DMS53 treated with DMSO at 0.1 percent for 48 hours (cell line): Measurements from ENCODE around the gene PLPP3.
"Not testable (repeated sequence)": the region's sequence is repeated elsewhere in the genome, so short reads cannot be mapped to it uniquely, and the experiment has no call there.

Experiments used
- DNase-seq: peaks from one replicate; lab custom pipeline; 2025; ENCODE audit not compliant: unreplicated experiment; lab: John Stamatoyannopoulos, UW

PLPP3 gene

DNA sequence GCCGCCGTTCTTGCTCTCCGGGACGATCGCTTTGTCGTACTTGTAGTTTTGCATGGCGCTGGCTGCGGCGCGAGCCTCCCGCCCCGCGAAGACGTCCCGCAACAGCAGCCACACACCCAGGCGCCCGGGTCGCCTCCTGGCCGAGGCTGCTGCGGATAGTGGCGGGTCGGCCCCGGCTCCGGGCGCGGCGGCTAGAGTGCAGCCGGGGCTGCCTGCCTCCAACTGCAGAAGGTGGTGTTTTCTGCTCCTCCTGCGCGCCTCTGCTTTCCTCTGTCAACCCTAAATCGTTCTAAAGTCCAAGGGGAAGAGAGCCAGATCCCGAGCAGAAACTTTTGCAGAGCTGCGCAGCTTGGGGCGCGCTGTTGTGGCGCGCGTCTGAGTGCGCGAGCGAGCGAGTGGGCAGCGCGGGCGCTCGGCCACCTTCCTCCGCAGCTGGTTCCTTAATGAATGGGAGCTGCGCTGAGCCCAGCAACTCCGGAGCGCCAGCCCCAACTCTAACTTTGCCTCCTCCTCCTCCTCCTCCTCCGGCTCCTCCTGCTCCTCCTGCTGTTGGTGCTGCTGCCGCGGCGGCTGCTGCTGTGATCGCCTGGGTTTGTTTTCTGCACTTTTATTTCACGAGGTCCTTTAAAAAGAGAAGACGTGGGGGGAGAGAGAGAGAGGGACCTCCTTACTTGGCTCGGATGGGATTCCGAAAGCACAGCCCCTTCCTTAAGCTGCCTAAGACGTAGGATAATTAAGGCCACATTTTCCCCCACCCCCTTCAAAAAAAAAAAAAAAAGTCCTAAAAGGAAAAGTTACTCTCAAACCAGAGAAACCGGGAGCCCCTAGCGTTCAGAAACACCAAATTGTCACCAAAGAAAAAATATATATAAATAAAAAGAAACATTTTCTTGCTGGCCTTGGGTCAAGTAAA, at the start of gene PLPP3:
TSS of gene PLPP3 (minus strand) at position 601 of the 913 bp plus-strand sequence. CDS start at position 54, 547 bp downstream.
- peak; percentile 85 for DNase-seq

DNA sequence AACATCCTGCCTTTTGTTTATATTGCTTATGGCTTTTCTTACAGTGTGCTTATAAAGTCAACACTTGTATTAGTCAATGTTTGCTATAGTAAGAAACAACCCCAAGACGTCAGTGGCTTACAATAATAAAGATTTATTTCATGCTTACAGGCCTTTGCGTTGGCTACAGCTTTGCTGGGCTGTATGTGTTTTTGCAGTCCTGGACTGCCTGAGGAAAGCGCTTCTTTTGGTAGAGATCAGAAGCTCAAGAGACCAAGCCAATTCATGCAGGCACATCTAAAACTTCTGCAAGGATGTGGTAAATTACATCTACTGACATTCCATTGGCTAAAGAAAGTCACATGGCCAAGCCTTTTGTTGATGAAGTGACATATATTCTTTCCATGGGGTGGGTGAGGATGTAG, 48.3 kb upstream of the PLPP3 start:
- DNase-seq, result peak; percentile 94

DNA sequence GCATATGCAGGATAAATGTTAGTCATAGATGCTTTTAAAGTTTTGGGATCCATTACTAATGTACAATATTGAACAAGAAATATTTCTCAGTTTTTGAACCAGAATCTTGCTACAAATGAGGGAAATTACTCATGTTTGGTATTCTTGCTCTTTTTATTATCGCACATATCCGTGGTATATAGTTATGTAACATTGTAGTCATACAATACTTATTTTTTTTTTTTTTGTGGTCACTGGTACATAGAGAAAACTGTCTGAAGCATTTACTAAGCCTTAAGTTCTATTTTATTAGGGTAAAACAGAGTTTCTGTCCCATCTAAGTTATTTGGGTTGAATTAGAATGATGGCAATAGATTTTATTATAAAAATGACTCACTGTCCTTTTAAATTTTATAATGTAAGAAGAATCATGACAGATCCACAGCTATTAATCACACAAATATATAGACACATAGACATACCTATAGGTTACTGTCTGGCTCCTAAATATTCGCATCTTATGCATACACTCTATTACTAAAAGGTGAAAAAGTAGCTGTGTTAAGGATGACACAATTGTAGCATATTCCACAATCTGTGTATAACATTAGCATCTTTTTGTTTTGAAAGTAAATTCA, 47.8 kb upstream of the PLPP3 start:
- no peak for DNase-seq

DNA sequence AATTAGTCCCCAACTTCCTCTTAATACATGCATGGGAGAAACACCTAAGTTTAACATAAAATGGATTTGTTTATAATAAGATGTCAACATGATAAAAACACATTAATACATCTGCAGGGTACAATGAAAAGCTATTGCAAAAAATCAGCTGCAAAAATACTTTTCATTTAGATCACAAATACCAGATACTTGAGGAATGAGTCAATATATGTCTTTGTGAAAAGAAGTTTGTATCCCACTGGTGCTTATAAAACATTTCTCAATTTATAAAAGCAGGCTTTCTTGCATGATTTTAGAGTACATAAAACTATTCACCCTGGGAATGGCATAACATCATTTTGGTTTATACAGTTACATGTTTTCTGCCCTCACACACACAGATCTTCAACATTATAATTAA, 47.2 kb upstream of the PLPP3 start:
- DNase-seq, result no peak

DNA sequence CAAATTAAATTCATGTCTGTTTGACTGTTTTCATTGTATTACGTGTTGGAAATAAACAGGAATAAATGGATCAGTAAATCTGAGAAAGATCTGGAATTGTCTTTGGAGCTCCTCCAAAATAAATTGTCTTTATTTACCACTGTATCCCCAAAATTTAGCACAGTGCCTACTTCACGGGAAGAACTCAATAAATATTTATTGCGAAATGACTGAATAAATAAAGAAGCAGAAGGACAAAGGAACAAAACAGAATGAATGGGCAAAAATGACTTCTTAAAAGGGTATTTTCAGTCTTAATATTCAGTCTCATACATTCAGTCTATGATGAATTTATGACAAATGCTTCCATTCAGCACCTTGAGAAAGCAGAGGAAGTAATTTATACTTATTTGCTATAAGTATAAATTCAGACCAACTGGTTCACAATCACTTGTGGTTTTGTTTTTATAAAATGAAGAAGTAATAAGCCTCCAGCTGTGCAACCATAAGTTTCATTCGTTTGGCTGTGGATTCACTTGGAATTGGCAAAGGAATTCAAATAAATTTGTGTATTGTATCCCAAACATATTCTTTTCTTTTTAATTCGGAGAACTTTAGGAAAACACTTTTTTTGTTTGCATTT, 46.6 kb upstream of the PLPP3 start:
- no peak for DNase-seq

DNA sequence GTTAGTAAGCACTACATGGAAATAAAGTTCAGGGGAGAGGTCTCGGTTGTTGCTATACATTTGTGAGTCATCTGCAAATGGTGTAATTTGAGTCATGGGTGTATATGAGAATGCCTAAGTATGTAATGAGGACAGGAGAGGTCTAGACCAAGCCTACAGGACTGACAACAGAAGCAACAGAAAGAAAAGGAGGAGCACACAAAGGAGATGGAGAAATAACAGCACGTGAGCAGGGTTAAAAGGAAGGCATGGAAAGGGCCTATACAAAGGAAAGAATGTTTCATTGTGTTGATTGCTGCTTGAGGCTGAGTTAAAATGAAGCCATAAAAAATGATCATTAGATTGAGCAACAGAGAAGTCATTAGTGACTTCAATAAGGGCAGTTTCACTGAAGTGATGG, 37.8 kb upstream of the PLPP3 start:
- DNase-seq, result peak; percentile 34

DNA sequence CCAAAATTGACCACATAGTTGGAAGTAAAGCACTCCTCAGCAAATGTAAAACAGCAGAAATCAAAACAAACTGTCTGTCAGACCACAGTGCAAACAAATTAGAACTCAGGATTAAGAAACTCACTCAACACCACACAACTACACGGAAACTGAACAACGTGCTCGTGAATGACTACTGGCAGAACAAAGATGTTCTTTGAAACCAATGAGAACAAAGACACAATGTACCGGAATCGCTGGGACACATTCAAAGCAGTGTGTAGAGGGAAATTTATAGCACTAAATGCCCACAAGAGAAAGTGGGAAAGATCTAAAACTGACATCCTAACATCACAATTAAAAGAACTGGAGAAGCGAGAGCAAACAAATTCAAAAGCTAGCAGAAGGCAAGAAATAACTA, 31.4 kb upstream of the PLPP3 start:
- DNase-seq, result not testable (repeated sequence)

DNA sequence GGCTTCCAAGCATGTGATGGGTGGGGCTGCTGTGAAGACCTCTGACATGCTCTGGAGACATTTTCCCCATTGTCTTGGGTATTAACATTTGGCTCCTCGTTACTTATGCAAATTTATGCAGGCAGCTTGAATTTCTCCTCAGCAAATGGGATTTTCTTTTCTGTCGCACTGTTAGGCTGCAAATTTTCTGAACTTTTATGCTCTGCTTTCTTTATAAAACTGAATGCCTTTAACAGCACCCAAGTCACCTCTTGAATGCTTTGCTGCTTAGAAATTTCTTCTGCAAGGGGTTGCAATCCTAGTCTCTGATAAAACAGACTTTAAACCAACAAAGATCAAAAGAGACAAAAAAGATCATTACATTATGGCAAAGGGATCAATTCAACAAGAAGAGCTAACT, 30.7 kb upstream of the PLPP3 start:
- not testable (repeated sequence) for DNase-seq

DNA sequence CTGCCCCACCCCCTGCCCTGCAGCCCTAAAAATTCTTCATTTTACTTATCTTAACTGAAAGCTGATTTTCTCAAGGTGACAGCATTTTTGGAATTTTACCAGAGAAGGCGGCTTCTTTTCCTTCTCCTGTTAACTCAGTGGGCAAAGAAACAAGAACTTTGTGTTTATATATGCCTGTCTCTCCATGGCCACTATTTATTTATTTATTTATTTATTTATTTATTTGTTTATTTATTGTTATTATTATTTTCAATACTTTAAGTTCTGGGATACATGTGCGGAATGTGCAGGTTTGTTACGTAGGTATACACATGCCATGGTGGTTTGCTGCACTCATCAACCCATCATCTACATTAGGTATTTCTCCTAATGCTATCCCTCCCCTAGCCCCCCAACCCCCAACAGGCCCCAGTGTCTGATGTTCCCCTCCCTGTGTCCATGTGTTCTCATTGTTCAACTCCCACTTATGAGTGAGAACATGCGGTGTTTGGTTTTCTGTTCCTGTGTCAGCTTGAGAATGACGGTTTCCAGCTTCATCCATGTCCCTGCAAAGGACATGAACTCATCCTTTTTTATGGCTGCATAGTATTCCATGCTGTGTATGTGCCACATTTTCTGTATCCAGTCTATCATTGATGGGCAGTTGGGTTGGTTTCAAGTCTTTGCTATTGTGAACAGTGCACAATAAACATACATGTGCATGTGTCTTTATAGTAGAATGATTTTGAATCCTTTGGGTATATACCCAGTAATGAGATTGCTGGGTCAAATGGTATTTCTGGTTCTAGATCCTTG, 16.2 kb upstream of the PLPP3 start:
- DNase-seq, result not testable (repeated sequence)

DNA sequence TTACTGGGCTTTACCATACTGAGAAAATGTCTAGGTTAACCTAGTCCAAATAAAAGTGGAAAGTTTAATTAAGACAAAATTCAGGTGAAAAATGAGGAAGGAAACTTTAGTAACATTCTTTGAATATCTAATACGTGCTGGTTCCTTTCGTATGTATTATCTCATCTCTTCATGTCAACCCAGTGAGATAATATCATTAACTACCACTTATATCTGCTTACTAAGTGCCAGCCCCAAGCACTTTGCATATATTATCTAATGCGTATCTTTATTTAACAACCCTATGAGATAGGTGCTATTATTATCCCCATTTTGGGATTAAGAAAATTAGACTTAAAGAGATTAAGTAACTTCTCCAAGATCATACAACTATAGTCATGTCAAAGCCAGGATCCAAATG, 12.5 kb upstream of the PLPP3 start:
- no peak for DNase-seq

DNA sequence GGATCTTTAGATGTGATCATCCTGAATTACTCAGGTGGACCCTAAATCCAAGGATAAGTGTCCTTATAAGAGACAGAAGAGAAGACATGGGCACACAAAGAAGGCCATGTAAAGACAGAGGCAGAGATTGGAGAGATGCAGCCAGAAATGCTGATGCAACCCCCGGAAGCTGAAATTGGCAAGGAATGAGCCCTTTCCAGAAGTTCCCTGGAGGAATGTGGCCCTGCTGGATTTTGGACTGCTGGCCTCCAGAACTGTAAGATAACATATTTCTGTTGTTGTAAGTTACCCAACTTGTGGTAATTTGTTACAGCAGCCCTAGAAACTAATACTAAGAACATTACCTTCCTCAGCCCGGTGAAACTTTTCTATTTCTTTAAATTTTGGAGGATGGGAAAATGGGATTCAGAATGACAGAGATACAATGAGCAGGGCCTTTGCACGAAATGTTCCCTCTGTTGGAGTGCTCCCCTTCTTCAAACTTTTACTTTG, 11.2 kb upstream of the PLPP3 start:
- no peak for DNase-seq

DNA sequence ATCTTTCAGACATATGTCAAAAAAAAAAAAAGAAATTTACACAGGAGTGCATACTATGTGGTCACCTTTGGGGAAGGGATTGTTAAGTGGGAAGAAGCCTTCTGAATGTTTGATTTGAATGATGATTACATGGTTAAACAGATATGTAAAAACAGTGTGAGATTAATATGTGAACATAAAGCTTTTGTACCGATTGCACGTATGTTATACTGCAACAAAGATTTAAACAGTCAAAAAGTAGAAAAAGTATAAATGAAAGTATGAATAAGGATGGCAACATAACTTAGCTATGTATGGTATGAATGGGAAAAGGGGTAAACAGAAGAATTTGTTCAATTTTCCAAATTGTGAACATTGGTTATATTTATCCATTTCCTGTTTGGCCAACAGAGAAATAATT, 10.0 kb upstream of the PLPP3 start:
- DNase-seq, result no peak

DNA sequence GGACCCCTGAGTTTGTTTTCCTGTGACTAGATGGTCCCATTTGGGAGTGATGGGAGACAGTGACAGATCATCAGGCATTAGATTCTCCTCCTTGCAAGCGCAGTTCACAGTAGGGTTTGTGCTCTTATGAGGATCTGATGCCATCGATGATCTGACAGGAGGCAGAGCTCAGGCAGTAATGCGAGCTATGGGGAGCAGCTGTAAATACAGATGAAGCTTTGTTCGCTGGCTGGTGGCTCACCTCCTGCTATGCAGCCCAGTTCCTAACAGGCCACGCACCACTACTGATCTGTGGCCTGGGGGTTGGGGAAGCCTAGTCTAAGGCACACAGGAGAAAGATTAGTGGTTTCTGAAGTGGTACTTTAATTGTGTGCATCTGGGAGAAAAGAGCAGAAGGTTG, 7.1 kb upstream of the PLPP3 start:
- DNase-seq, result no peak

DNA sequence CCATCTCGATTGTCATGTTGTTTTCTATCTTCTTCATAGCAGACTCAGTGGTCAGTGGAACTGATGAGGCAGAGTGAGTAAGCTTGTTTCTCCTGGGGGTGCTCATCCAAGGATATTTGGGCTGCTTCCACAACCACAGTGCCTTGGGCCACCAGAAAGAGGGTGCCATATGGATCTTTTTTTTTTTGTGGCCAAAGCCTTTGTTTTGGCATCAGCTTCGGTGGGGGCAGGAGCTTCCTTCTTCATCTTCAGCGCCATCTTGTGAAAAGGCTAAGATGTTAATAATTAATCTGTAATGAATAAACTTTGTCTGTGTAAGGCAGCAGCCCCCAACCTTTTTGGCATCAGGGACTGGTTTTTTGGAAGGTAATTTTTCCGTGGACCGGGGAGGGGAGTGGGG, 6.6 kb upstream of the PLPP3 start:
- DNase-seq, result no peak

DNA sequence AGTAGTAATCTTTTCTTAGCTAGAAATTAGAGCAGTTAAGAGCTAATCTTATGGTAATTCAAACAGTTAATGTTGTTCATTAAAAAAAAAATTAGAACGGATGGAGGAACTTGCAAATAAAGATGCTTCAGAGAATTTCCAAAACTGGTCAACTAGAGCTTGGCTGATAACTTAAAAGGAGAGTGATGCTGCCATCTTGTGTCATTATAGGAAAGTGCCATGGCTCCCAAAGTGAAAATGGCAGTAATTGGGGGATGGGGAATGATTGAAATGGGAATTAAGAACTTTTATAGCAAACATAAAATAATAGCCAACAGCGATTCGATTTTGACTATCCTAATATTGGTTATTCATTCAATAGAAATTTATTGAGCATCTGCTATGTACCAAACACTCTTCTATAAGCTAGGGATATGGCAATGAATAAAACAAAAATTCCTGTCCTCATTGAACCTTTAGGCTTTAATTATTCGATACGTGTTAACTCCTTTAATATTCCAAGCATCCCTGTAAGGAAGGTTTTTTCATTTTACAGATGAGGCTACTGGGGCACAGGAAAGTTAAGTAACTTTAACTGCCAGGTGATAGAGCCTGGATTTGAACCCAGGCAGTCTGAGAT, 5.7 kb upstream of the PLPP3 start:
- peak; percentile 77 for DNase-seq

DNA sequence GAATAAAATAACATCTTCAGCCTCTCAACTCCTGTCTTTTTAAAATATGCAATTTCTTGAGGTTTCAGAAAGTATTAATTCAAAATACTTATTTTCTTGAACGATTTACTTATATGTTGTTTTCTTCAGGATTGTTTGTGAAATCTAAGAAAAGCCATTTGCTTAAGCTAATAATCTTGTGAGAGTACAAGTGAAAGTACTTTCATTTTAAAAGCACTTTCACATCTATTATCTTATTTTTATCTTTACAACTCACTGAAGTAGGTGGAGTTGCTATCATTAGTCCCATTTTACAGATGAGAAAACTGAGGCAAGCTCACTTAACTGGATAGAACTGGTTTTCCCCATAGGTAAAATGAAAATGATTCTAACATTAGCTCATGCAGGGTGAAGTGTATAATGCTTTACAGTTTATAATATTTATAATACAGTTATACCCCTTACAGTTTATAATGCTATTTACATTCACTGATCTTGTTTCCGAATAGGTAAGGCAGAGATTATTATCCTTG, 4.7 kb upstream of the PLPP3 start:
- no peak for DNase-seq

DNA sequence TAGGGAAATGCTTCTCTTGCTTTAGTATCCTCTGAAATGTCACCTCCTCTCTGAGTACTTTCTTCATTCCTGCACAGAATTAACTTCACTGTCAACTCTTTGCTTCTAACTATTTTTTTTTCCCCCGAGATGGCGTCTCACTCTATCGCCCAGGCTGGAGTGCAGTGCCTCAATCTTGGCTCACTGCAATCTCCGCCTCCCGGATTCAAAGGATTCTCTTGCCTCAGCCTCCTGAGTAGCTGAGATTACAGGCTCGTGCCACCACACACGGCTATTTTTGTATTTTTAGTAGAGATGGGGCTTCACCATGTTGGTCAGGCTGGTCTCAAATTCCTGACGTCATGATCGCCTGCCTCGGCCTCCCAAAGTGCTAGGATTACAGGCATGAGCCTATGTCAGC, 1.4 kb upstream of the PLPP3 start:
- no peak for DNase-seq

DNA sequence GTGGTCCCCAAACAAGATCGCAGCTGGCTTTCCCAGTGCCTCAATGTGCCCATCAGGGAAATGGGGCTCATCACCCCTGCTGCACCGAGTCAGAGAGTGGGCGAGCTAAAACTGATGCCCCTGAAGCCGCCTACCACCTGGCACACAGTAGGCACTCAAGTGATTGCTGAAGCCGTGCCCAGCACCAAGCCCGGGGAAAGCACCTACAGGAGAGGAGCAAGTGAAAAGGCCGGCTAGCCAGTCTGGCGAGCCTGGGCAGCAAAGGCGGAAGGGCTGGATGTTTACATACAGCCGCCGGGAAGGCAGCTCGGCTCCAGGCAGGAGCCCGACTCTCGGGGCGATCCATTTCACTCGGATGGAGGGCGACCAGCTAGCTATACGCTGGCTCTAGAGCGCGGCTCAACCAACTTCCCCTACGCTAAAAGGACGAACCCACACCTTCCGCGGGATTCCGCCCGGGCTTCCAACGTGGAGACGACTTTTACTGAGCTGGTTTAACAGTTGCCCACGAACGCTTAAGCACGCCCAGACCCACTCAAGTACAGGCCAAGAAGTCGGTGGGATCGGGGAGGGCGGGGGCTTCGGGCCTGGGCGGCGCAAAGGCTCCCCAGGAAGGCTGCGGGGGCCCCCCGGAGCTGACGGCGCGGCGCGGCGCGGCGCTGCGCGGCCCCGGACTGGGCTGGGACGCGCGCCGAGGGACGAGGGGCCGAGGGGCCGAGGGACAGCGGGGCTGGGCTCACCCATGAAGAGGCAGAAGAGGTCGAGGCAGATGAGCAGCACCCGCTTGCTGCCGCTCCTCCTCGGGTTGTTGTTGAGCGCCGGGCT, 1.0 kb downstream of the PLPP3 start:
- DNase-seq, result peak; percentile 86

DNA sequence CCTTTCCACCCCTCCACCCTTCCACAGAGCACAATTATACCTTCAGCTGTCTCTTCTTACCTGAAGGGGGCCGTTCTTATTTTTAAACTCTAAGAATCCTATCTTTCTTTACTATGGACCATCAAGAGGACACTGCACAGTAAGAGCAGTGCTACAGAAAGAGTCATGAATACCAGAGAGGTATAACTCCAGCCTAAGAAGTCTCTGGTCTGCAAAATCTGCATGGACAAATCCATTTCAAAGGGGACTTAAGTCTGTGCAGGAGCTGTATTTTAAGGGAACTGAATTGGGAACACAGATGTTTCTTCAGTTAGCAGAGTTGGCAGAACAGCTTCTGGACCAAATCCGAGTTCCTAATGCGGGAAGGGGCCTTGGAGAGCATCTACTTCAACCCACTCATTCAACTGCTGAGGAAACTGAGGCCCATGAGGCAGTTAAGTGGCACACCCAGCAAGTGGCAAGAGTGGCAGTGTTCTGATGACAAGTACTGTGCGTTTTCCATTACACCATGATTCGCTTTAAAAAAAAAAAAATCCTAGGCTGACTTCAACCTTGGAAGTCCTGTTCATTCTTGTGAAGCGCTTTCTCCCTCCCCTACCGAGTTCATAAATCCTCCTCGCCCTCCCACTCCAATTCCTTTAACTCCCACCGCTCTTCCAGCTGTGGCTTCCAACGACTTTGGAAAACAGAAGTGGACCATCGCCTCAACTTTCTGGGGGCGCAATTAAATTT, 1.8 kb downstream of the PLPP3 start:
- DNase-seq, result peak; percentile 57
